ENCODE measurements around the gene RHEX. TPM values are rescaled to one million over a fixed set of nuclear protein-coding genes. Genes with fewer than 3 reads are reported as not detected.
"Not testable (repeated sequence)": the region's sequence is repeated elsewhere in the genome, so short reads cannot be mapped to it uniquely, and the experiment has no call there.

RHEX gene
- total and polyA plus RNA-seq, 2 of the 13 experiments (the other 11 are each of a cell fraction or from before 2014, with no cell fraction given) = 1.4 to 2.7 TPM

- H2AFZ ChIP-seq (ENCODE audit: low read length); POLR2A ChIA-PET; BruUV-seq (replicated peaks); H3K36me3 ChIP-seq (replicated peaks in 1 of 2; ENCODE audit: control insufficient read depth in 1 of 2, insufficient read depth in 2 of 2, low read length in 2 of 2); H3K9me3 ChIP-seq (ENCODE audit: low read length); H3K27me3 ChIP-seq (ENCODE audit: control insufficient read depth in 1 of 2, insufficient read depth in 2 of 2, low read length in 2 of 2); CTCF ChIA-PET (ENCODE audit: low intra/inter-chr PET ratio, low total read pairs); intact Hi-C loops (cut with micrococcal nuclease; ENCODE audit: unreplicated experiment); in situ Hi-C loops (cut with HindIII; ENCODE audit: extremely low pct_ligation_motif_present, low pct_unique_long_range_greater_than_20kb); ATAC-seq; H4K20me1 ChIP-seq (ENCODE audit: insufficient read depth, low read length); DNase-seq (ENCODE audit: low spot score); FAIRE-seq: not testable (repeated sequence)
- H3K4me3 ChIP-seq (replicated peaks in 1 of 3; ENCODE audit: insufficient read depth in 1 of 3, low read depth in 2 of 3, low read length in 3 of 3) = peak overlapping the region; percentile 59 to 78 (median 68)
- H3K9ac ChIP-seq (ENCODE audit: insufficient read depth, low read depth, low read length) = peak overlapping the region; percentile 76
- peaks cover 49% of the 10 kb centered on the region for H3K79me2 ChIP-seq (ENCODE audit: insufficient read depth, low read length)
- TF ChIP-seq SMYD3 (CRISPR knock-in tag; IDR thresholded peaks at IDR 0.05) (peak; percentile 47; the same call in 1 of the 2 replicates), SIN3A (IDR thresholded peaks at IDR 0.05; ENCODE audit: borderline replicate concordance, low read depth, low read length) (0 out of 2 replicates have a peak, but pooled peaks have one; percentile 45), ZNF772 (CRISPR knock-in tag; IDR thresholded peaks at IDR 0.05) (peak; percentile 34; the same call in 1 of the 2 replicates)
- TF ChIP-seq, protein P1, sequence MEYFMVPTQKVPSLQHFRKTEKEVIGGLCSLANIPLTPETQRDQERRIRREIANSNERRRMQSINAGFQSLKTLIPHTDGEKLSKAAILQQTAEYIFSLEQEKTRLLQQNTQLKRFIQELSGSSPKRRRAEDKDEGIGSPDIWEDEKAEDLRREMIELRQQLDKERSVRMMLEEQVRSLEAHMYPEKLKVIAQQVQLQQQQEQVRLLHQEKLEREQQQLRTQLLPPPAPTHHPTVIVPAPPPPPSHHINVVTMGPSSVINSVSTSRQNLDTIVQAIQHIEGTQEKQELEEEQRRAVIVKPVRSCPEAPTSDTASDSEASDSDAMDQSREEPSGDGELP (IDR thresholded peaks at IDR 0.05; ENCODE audit: borderline replicate concordance, low read depth) = 0 out of 2 replicates have a peak, but pooled peaks have one; percentile 19
- peaks cover 80% of the 10 kb centered on the region for H3K4me1 ChIP-seq (ENCODE audit: insufficient read depth, low read length)
- peak overlapping the region; percentile 94 for H3K4me2 ChIP-seq (ENCODE audit: low read depth, low read length)
- H3K27ac ChIP-seq (ENCODE audit: extremely low read length, insufficient read depth, low read length) = peak overlapping the region; percentile 86
- 6% methylated on average over 4 of the region's 4 CpGs for WGBS (ENCODE audit: low lambda C conversion rate)
Measured at GRCh38 chr1:206053616-206054015, 643 bp downstream of the RHEX start.

DNA sequence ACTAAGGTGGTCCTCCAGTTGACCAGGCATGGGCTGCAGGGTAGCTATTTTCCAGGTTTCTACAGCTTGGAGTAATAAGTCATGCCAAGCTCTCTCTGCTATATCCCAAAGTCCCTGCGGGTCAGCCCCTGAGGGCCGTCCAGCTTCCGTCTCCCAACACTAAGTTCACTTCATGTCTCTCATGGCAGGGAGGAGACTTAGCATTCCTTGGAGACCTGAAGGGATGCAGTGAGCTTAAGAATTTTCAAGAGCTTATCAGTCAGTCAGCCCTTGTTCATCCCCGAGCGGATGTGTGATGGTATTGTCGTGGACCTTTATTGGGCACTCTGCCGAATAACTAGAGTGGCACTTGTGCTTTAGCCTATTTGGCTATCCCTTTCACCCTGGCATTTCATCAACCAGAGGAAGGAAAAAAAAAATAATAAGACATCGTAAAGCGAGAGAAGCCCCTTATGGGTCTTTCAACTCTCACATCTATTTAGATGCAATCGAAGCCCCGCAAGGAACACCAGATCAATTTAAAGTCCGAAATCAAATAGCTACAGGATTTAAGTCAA, 2.2 kb downstream of the RHEX start:
- DNase-seq (ENCODE audit: low spot score) = peak; percentile 24
- Histone ChIP-seq H3K4me3 (replicated peaks in 1 of 3; ENCODE audit: insufficient read depth in 1 of 3, low read depth in 2 of 3, low read length in 3 of 3) (peak overlapping the region; percentile 40 to 54 (median 54); a peak in 5 of 6 replicates), H3K9ac (ENCODE audit: insufficient read depth, low read depth, low read length) (peak overlapping the region; percentile 42), H3K27ac (ENCODE audit: extremely low read length, insufficient read depth, low read length) (peak overlapping the region; percentile 86), H3K79me2 (ENCODE audit: insufficient read depth, low read length) (peaks cover 49% of the 10 kb centered on the region), H3K36me3 (replicated peaks in 1 of 2; ENCODE audit: control insufficient read depth in 1 of 2, insufficient read depth in 2 of 2, low read length in 2 of 2) (peaks cover 3 to 11% of the 10 kb centered on the region in 2 experiments; a peak in 3 of 5 replicates), H3K4me2 (ENCODE audit: low read depth, low read length) (peak overlapping the region; percentile 78), H3K4me1 (ENCODE audit: insufficient read depth, low read length) (peaks cover 69% of the 10 kb centered on the region)
- in situ Hi-C loops (cut with HindIII; ENCODE audit: extremely low pct_ligation_motif_present, low pct_unique_long_range_greater_than_20kb); ATAC-seq; H3K9me3 ChIP-seq (ENCODE audit: low read length); CTCF ChIA-PET (ENCODE audit: low intra/inter-chr PET ratio, low total read pairs); H2AFZ ChIP-seq (ENCODE audit: low read length); H3K27me3 ChIP-seq (ENCODE audit: control insufficient read depth in 1 of 2, insufficient read depth in 2 of 2, low read length in 2 of 2); H4K20me1 ChIP-seq (ENCODE audit: insufficient read depth, low read length); FAIRE-seq; TF ChIP-seq NONO (IDR thresholded peaks at IDR 0.05): not testable (repeated sequence)
- intact Hi-C loops (cut with micrococcal nuclease; ENCODE audit: unreplicated experiment) = loop anchor here (1.0 kb wide), 1 partner anchor 25 kb away; no protein-coding TSS in a partner anchor
- TSS peak; percentile 81 for BruUV-seq (replicated peaks)
- WGBS (ENCODE audit: low lambda C conversion rate) = 7% methylated on average over 12 of the region's 12 CpGs
- POLR2A ChIA-PET = interaction anchor here (0.9 to 1.7 kb wide), 6 partner anchors 10 to 58 kb away, joined by 3 to 5 read pairs (median 4); no protein-coding TSS in a partner anchor
- 0 out of 2 replicates have a peak, but pooled peaks have one; percentile 10 for TF ChIP-seq ZNF792 (CRISPR knock-in tag; IDR thresholded peaks at IDR 0.05)
- TF ChIP-seq PAX8 (CRISPR knock-in tag; IDR thresholded peaks at IDR 0.05; ENCODE audit: borderline replicate concordance) = 0 out of 2 replicates have a peak, but pooled peaks have one; percentile 58
- peak; percentile 71 for TF ChIP-seq MEIS1 (CRISPR knock-in tag; IDR thresholded peaks at IDR 0.05; ENCODE audit: borderline replicate concordance)
- TF ChIP-seq ZNF619 (CRISPR knock-in tag; IDR thresholded peaks at IDR 0.05) = 0 out of 2 replicates have a peak, but pooled peaks have one; percentile 37
- peak; percentile 4; the same call in 1 of the 2 replicates for TF ChIP-seq NONO (CRISPR knock-in tag; conservative IDR thresholded peaks at IDR 0.05)
- TF ChIP-seq ZNF788 (CRISPR knock-in tag; IDR thresholded peaks at IDR 0.05; ENCODE audit: borderline replicate concordance) = peak; percentile 4; the same call in 1 of the 2 replicates
- TF ChIP-seq ZBTB38 (CRISPR knock-in tag; IDR thresholded peaks at IDR 0.05) = peak; percentile 64; the same call in 1 of the 2 replicates
- TF ChIP-seq ZNF777 (CRISPR knock-in tag; IDR thresholded peaks at IDR 0.05) = 0 out of 2 replicates have a peak, but pooled peaks have one; percentile 9
- TF ChIP-seq ZNF382 (CRISPR knock-in tag; IDR thresholded peaks at IDR 0.05; ENCODE audit: borderline replicate concordance) = peak; percentile 52; the same call in 1 of the 2 replicates
- TF ChIP-seq ZNF501 (CRISPR knock-in tag; IDR thresholded peaks at IDR 0.05) = 0 out of 2 replicates have a peak, but pooled peaks have one; percentile 24
- TF ChIP-seq ZNF782 (CRISPR knock-in tag; IDR thresholded peaks at IDR 0.05; ENCODE audit: borderline replicate concordance) = peak; percentile 70; the same call in 1 of the 2 replicates
- TF ChIP-seq BORCS8-MEF2B (CRISPR knock-in tag; IDR thresholded peaks at IDR 0.05) = 0 out of 2 replicates have a peak, but pooled peaks have one; percentile 37
- 0 out of 2 replicates have a peak, but pooled peaks have one; percentile 6 for TF ChIP-seq ZNF230 (CRISPR knock-in tag; IDR thresholded peaks at IDR 0.05)

Data from HepG2 (cell line).